ENCODE results near the gene TMTC2. TPM values are rescaled to one million over a fixed set of nuclear protein-coding genes. Genes with fewer than 3 reads are reported as not detected.

TMTC2 gene
- total and polyA plus RNA-seq, 2 donors (not counting 3 experiments of a cell fraction or from before 2014, with no cell fraction given), result 4.1 to 7.8 TPM

GRCh38 chr12:83077041-83077440, 390.3 kb downstream of the TMTC2 start:
- Histone ChIP-seq H3K4me3 (replicated peaks in 1 of 3; ENCODE audit: insufficient read depth in 1 of 3, low read depth in 1 of 3, low read length in 3 of 3) (no peak overlapping the region), H3K27ac (ENCODE audit: insufficient read depth, low read depth, low read length) (no peak overlapping the region), H3K27me3 (ENCODE audit: control insufficient read depth in 2 of 2, insufficient read depth in 2 of 2, low read length in 2 of 2) (no peaks in the 10 kb centered on the region), H3K9me3 (replicated peaks; ENCODE audit: control insufficient read depth, insufficient read depth, low read length) (no peaks in the 10 kb centered on the region), H3K9ac (replicated peaks; ENCODE audit: extremely low read depth, insufficient read depth, low read length) (no peak overlapping the region), H2AFZ (ENCODE audit: low read depth, low read length) (no peak overlapping the region), H3K4me2 (ENCODE audit: insufficient read depth, low read length) (no peak overlapping the region), H3K4me1 (ENCODE audit: control insufficient read depth, extremely low read depth, insufficient read depth, low read length) (no peaks in the 10 kb centered on the region), H3K79me2 (ENCODE audit: control insufficient read depth, insufficient read depth, low read length) (no peaks in the 10 kb centered on the region), H4K20me1 (replicated peaks; ENCODE audit: control insufficient read depth, extremely low read depth, insufficient read depth, low read length) (no peaks in the 10 kb centered on the region), H3K9me1 (replicated peaks; ENCODE audit: control insufficient read depth, extremely low read depth, insufficient read depth, low read length) (no peaks in the 10 kb centered on the region), H3K36me3 (ENCODE audit: control insufficient read depth in 2 of 2, extremely low read depth in 1 of 2, insufficient read depth in 2 of 2, low read length in 2 of 2) (no peaks in the 10 kb centered on the region)
- intact Hi-C loops (cut with micrococcal nuclease), result no loop called here
- CTCF ChIA-PET, result no interaction called here
- POLR2A ChIA-PET, result no interaction called here
- no peak for FAIRE-seq
- TF ChIP-seq EZH2 (IDR thresholded peaks at IDR 0.05; ENCODE audit: borderline replicate concordance, low read depth, low read length, severe bottlenecking) (no peak), GATA2 (IDR thresholded peaks at IDR 0.05; ENCODE audit: insufficient read depth, insufficient read length, low read depth, low read length) (no peak), POLR2A (IDR thresholded peaks at IDR 0.05; ENCODE audit: low read depth, low read length) (no peak), MYC (IDR thresholded peaks at IDR 0.05; ENCODE audit: low read depth, low read length) (no peak), CTCF (IDR thresholded peaks at IDR 0.05; ENCODE audit: extremely low read depth in 1 of 2, insufficient read depth in 1 of 2, low read depth in 1 of 2, low read length in 2 of 2) (no peak)
- no peak for DNase-seq (ENCODE audit: low read depth, low spot score)
- dilution Hi-C loops (cut with MboI; ENCODE audit: extremely low pct_ligation_motif_present, low sequenced_read_pairs), result no loop called here
- no TSS peak for BruUV-seq (replicated peaks)

- BruUV-seq (replicated peaks), result no TSS peak
- no peaks in the 10 kb centered on the region for H3K9me3 ChIP-seq (replicated peaks; ENCODE audit: control insufficient read depth, insufficient read depth, low read length)
- intact Hi-C loops (cut with micrococcal nuclease) (no loop called here), dilution Hi-C loops (cut with MboI; ENCODE audit: extremely low pct_ligation_motif_present, low sequenced_read_pairs) (no loop called here)
- ChIA-PET CTCF (no interaction called here), POLR2A (no interaction called here)
- H3K36me3 ChIP-seq (ENCODE audit: control insufficient read depth in 2 of 2, extremely low read depth in 1 of 2, insufficient read depth in 2 of 2, low read length in 2 of 2), result no peaks in the 10 kb centered on the region
- FAIRE-seq (no peak), DNase-seq (ENCODE audit: low read depth, low spot score) (no peak)
- H3K9me1 ChIP-seq (replicated peaks; ENCODE audit: control insufficient read depth, extremely low read depth, insufficient read depth, low read length), result no peaks in the 10 kb centered on the region
- H3K4me2 ChIP-seq (ENCODE audit: insufficient read depth, low read length), result no peak overlapping the region
- H3K27ac ChIP-seq (ENCODE audit: insufficient read depth, low read depth, low read length), result no peak overlapping the region
- no peak overlapping the region for H3K9ac ChIP-seq (replicated peaks; ENCODE audit: extremely low read depth, insufficient read depth, low read length)
- H3K4me1 ChIP-seq (ENCODE audit: control insufficient read depth, extremely low read depth, insufficient read depth, low read length), result peaks cover 15% of the 10 kb centered on the region
- no peaks in the 10 kb centered on the region for H3K79me2 ChIP-seq (ENCODE audit: control insufficient read depth, insufficient read depth, low read length)
- no peaks in the 10 kb centered on the region for H4K20me1 ChIP-seq (replicated peaks; ENCODE audit: control insufficient read depth, extremely low read depth, insufficient read depth, low read length)
- no peaks in the 10 kb centered on the region for H3K27me3 ChIP-seq (ENCODE audit: control insufficient read depth in 2 of 2, insufficient read depth in 2 of 2, low read length in 2 of 2)
- H3K4me3 ChIP-seq (replicated peaks in 1 of 3; ENCODE audit: insufficient read depth in 1 of 3, low read depth in 1 of 3, low read length in 3 of 3), result no peak overlapping the region
- TF ChIP-seq GATA2 (IDR thresholded peaks at IDR 0.05; ENCODE audit: insufficient read depth, insufficient read length, low read depth, low read length) (no peak), FOS (IDR thresholded peaks at IDR 0.05; ENCODE audit: borderline replicate concordance, insufficient read depth, low read length) (no peak), EZH2 (IDR thresholded peaks at IDR 0.05; ENCODE audit: borderline replicate concordance, low read depth, low read length, severe bottlenecking) (no peak), POLR2A (IDR thresholded peaks at IDR 0.05; ENCODE audit: low read depth, low read length) (no peak), JUN (IDR thresholded peaks at IDR 0.05; ENCODE audit: borderline replicate concordance, insufficient read depth, insufficient read length, low read depth) (no peak), POLR2AphosphoS5 (IDR thresholded peaks at IDR 0.05; ENCODE audit: insufficient read depth, low read depth, low read length) (no peak), MYC (IDR thresholded peaks at IDR 0.05; ENCODE audit: low read depth, low read length) (no peak), CTCF (IDR thresholded peaks at IDR 0.05; ENCODE audit: extremely low read depth in 1 of 2, insufficient read depth in 1 of 2, low read depth in 1 of 2, low read length in 2 of 2) (no peak)
- TF ChIP-seq, protein P1, sequence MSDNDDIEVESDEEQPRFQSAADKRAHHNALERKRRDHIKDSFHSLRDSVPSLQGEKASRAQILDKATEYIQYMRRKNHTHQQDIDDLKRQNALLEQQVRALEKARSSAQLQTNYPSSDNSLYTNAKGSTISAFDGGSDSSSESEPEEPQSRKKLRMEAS (IDR thresholded peaks at IDR 0.05; ENCODE audit: insufficient read depth, insufficient read length), result no peak
- no peak overlapping the region for H2AFZ ChIP-seq (ENCODE audit: low read depth, low read length)
Observed at GRCh38 chr12:83082690-83083276, 396.1 kb downstream of the TMTC2 start.
